ENCODE results near the gene SPRED2. TPM values are rescaled to one million over a fixed set of nuclear protein-coding genes. Genes with fewer than 3 reads are reported as not detected.

SPRED2 gene
- total RNA-seq, 2 donors from 2014 or later, result 21.9 to 28.3 TPM

GRCh38 chr2:65334714-65335113 lies 97.7 kb downstream of the SPRED2 start:
- DNase-seq (ENCODE audit: low spot score), result no peak
- intact Hi-C loops (cut with DNase I), result no loop called here

GRCh38 chr2:65331336-65332025 lies 100.9 kb downstream of the SPRED2 start:
- DNase-seq (ENCODE audit: low spot score), result no peak
- intact Hi-C loops (cut with DNase I), result no loop called here

- intact Hi-C loops (cut with DNase I), result no loop called here
- no peak for DNase-seq (ENCODE audit: low spot score)
Measured at GRCh38 chr2:65329525-65329924, 102.9 kb downstream of the SPRED2 start.

DNA sequence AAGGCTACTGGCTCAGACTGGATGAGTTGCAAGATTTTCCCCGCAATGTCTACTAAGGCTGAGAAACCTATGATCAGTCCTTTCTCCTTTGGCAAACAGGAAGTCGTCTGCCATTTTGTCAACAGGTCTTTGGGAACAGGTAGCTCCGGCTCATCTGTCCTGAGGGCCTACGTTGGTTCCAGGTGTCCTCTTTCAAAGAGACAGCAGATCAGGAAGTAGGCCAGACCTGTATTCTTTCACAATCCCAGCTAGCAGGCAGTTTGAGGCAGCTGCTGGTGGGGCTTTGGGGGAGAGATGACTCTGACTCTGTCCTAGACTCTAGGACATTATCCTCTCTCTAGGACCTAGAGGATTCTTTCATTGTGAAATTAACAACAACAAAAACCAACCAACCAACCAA lies 106.1 kb downstream of the SPRED2 start:
- intact Hi-C loops (cut with DNase I), result no loop called here
- DNase-seq (ENCODE audit: low spot score), result no peak

DNA sequence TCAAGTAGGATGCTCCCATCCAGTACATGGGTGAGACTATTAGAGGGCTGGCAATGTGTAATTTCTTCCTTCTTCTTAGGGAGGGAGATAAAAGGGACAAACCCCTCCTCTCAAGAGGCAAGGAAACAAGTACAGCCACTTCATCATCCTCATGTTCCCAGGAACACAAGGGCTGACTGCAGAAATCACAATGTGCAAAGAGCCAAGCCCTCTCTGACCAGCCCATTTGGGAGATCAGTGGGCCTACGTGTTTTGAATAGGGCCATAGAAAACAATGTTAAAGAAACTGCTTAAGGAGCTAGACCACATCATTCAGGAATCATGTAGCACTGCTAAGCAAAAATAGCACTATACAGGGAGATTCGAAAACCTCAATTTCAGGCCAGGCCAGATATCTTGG lies 107.3 kb downstream of the SPRED2 start:
- DNase-seq (ENCODE audit: low spot score), result no peak
- intact Hi-C loops (cut with DNase I), result no loop called here

GRCh38 chr2:65320946-65321345 lies 111.5 kb downstream of the SPRED2 start:
- intact Hi-C loops (cut with DNase I), result no loop called here
- no peak for DNase-seq (ENCODE audit: low spot score)

- intact Hi-C loops (cut with DNase I), result no loop called here
- no peak for DNase-seq (ENCODE audit: low spot score)
Measured at GRCh38 chr2:65320042-65320725, 112.2 kb downstream of the SPRED2 start.

DNA sequence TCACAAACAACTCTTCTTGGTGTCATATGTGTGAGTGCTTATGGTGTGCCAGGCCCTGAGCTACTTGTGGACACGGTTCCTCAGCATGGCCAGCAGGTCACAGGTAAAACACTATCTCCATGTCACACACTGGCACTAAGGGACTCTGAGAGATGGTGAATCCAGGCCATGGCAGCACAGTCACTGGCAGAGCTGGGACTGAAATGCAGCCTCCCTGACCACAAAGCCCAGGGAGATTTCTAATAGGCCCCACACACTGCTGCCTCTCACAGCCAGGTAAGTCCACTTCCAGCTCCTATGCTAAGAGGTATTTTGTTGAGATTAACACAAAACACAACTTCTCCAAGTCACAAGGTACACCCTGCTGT lies 112.7 kb downstream of the SPRED2 start:
- DNase-seq (ENCODE audit: low spot score), result no peak

DNA sequence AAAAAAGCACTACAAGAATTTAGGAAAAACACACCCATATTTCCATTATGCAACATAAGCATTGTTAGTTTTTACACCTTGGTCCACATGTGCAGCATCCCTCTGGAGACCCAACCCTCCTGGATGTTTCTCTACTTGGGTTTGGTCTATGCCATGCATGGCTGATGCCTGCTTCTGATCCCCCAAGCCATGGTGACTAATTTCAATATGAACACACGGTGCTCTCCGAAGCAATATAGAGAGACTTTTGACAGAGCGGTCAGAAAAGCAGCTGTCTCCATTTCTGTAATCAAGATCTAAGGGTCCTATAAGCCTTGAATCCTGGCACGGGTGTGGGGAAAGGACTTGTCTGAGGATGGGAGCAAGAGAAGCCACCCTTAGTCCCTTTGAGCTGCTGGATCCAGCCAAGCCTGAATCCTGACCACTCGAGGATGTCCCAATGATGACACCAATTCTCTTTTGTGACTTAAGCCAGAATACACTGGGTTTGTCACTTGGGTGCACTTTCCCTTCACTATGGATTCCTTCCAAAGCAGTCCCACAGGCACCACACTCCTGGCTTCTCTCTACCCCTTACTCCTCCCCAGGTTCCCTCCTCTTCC lies 113.2 kb downstream of the SPRED2 start:
- no peak for DNase-seq (ENCODE audit: low spot score)
- intact Hi-C loops (cut with DNase I), result no loop called here

More for the DNA sequence above, 112.7 kb downstream of the SPRED2 start:
- intact Hi-C loops (cut with DNase I), result no loop called here

DNA sequence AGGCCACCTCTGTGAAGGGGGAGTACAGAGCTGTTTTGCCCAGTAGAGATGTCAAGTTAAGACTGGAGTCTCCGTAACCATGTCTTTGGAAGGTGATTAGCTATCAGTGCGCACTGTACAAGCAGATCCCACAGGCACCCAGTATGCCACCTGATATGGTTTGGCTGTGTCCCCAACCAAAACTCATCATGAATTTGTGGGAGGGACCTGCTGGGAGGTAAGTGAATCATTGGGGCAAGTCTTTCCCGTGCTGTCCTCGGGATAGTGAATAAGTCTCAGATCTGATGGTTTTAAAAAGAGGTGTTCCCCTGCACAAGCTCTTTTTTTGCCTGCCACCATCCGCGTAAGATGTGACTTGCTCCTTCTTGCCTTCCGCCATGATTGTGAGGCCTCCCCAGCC lies 114.6 kb downstream of the SPRED2 start:
- DNase-seq (ENCODE audit: low spot score), result peak; percentile 10
- intact Hi-C loops (cut with DNase I), result loop anchor here in 1 of 2 donors (1.0 kb wide), 1 partner anchor 32 kb away; no protein-coding TSS in a partner anchor

DNA sequence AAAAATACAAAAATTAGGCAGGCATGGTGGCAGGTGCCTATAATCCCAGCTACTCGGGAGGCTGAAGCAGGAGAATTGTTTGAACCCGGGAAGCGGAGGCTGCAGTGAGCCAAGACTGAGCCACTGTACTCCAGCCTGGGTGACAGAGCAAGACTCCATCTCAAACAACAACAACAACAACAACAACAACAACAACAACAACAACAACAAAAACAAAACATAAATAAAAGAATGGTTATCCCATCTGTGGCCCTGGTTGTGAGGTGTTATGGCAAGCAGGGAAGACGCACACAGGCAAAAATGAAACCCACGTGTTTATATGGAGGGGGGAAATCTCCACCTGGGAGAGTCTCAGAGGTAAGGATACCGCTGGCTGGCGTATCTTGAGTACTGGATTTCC lies 115.0 kb downstream of the SPRED2 start:
- intact Hi-C loops (cut with DNase I), result loop anchor here in 1 of 2 donors (1.0 kb wide), 1 partner anchor 31 kb away; no protein-coding TSS in a partner anchor

GRCh38 chr2:65316072-65316471 lies 116.3 kb downstream of the SPRED2 start:
- peak; percentile 89 for DNase-seq (ENCODE audit: low spot score)
- intact Hi-C loops (cut with DNase I), result no loop called here

More for the DNA sequence above, 115.0 kb downstream of the SPRED2 start:
- peak; percentile 16 for DNase-seq (ENCODE audit: low spot score)

DNA sequence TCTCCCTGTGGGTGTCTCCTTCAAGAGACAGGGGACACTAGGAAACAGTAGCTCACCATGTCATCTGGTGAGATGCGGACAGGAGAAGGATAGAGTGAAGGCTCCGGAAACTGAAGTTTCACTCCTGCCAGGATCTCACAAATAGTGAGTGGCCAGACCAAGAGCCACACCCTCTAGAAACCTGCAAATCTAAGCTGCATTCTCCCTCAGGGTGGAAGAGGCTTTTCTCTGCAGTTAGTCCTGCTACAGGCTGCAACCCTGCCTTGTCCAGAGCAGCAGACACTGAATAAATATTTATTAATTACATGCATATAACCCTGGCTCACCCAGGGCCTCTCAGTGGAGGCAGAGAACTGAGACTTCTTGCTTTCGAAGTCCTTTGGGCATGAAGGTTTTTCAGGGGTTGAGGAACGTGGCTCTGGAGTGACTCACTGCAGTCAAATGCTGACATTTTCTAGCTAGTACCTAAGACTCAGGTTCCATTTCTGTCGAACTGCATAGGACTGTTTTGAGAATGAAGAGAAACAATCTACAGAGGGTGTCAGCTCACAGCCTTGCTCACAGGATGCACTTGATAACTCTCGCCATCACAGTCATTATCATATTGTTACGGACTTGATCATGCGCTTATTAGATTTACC lies 117.5 kb downstream of the SPRED2 start:
- intact Hi-C loops (cut with DNase I), result no loop called here
- peak; percentile 3 for DNase-seq (ENCODE audit: low spot score)

GRCh38 chr2:65313954-65314256 lies 118.5 kb downstream of the SPRED2 start:
- peak; percentile 78 for DNase-seq (ENCODE audit: low spot score)
- intact Hi-C loops (cut with DNase I), result no loop called here

DNA sequence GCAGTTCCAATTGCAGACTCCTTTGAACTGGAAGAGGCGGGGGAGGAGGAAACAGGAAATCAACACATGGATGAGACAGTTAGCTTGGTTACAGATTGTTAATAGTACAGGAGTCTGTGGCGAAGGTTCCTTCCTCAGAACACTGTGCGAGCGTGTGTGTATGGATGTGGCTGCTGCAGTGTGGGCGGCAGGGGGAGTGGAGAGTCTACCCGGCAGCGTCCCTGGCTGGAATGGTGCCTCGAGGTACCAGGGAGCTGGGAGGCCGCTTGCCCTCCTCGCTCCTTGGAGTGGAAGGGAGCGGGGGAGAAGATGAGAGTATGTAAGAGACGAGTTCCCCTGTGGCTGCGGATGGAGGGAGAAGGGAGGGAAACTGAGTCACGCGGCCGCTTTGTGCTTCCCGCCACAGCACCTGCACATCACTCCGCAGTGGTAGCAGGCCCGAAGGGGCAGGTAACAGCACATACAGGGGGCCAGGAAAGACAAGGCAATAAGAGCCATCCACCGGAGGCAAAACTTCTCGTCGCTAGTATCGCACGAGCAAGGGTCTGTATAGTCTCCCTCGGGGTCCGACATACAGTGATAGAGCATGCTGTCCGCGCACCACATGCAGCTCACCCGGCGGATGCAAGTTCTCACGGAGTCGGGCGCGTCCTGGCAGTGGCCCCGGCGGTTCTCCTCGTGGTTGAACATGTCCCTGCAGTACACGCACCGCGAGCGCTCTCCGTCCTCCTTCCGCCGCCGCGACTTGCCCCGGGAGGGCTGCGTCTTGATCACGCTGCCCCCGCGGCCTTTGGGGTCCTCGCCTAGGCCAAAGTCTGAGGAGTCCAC lies 119.1 kb downstream of the SPRED2 start:
- no peak for DNase-seq (ENCODE audit: low spot score)
- intact Hi-C loops (cut with DNase I), result no loop called here

- no peak for DNase-seq (ENCODE audit: low spot score)
- intact Hi-C loops (cut with DNase I), result no loop called here
Measured at GRCh38 chr2:65311596-65311995, 120.8 kb downstream of the SPRED2 start.

- DNase-seq (ENCODE audit: low spot score), result no peak
- intact Hi-C loops (cut with DNase I), result no loop called here
Measured at GRCh38 chr2:65311049-65311448, 121.3 kb downstream of the SPRED2 start.

- intact Hi-C loops (cut with DNase I), result no loop called here
- peak; percentile 28 for DNase-seq (ENCODE audit: low spot score)
Measured at GRCh38 chr2:65309699-65310098, 122.7 kb downstream of the SPRED2 start.

DNA sequence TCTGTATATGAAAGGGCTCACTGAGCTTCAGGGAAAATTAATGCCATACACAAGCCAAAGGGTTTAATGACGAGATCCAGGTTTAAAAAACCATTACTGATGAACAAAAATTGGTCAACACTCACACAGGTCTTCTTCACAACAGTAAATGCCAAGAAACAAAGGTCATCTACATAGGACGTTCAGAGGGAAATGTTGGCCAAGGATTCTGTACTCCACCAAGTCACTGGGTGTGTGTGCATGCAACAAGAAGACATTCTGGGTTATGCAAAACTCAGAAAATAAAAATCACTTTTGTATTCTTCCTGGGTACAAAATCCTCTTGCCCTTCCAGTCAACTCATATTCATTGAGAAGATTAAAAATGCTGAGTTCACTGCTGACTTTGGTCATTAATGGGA lies 126.5 kb downstream of the SPRED2 start:
- intact Hi-C loops (cut with DNase I), result no loop called here
- DNase-seq (ENCODE audit: low spot score), result no peak
